Activated naive CD4-positive, alpha-beta T cell treated with Interleukin-2 at 50 U/mL for 16 hours (primary cell): ENCODE measurements around the gene RHBDD1.
A peak's percentile ranks its signal among the peaks of the same experiment; 100 is the strongest.

Source experiments
- DNase-seq: peaks from one replicate; pipeline ENCODE4 v3.0.0-alpha.2; 2020

The RHBDD1 gene

DNA sequence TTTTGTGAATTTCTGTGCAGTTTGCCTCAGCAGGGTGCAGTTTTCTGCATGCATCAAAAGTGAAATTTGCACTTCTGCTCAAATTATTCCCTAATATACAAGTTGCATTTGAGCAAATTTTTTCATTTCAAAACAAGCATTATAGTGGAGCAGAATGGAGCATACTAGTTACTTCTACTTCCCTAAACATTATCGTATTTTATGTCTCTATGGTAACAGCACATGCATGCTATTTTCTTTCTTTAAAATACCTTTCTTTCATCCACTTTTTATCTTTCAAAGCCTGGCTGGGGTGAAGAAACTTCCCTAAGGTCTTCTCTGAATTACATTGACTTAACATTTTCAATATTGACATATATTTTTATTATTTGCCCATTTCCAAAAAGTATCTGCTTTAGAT is 11.2 kb downstream of the RHBDD1 start:
- DNase-seq, result no peak

DNA sequence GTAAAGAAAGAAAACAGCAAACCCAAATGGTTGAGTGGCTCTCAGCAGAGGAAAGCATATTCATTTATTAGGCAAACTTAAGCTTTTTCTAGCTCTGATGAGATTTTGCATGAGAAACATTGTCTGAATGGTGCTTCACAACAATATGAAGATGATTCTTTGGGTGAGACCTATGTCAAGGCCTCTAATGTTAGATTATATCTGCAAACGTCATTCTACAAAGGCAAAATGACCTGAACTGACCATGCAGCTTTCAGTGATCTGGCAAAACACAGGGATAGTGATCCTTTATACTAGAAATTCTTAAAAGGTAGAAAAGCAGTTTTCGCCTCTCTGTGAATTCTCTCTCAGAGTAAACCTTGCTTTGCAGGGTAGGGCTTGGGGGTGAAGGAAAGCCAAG is 11.7 kb downstream of the RHBDD1 start:
- no peak for DNase-seq

GRCh38 chr2:226849349-226849748 is 13.5 kb downstream of the RHBDD1 start:
- no peak for DNase-seq

DNA sequence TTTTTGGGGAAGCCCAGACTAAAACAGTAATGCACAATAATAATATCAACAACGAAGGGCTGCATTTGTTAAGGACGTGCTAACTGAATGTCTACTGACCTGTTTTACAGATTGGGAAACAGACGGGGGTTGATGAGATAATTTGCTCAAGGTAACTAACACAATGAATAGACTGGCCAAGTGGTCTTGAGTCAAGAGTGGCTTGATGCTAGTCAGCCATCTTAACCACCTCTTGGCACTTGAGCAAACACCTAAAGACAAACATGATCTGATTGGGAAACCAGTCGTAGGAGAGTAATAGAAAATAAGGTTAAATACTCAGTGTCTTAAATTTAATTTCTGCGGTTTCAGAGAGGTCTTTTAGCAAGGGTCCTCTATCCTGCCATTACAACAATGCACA is 14.2 kb downstream of the RHBDD1 start:
- DNase-seq, result no peak

DNA sequence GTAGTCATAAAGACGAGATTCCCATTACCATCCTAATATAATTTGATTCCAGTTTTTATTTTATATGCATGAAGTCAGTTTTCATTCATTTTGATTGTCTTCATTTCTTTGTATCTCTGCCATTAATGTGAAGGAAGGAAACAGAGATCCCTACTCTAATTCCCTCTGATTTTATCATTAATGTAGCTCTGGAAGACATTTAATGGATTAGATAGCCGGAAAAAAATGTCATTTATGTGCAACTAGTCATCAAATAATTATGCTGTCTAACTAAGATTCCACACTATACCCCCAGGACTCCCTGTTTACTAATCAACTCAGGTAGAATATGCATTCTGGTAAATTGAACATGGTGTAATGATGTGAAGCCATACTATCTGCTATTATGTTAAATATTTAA is 19.9 kb downstream of the RHBDD1 start:
- DNase-seq, result no peak

- no peak for DNase-seq
These were observed 24.2 kb downstream of the RHBDD1 start for GRCh38 chr2:226860087-226860486.

- DNase-seq, result no peak
These were observed 26.8 kb downstream of the RHBDD1 start for GRCh38 chr2:226862623-226863022.

DNA sequence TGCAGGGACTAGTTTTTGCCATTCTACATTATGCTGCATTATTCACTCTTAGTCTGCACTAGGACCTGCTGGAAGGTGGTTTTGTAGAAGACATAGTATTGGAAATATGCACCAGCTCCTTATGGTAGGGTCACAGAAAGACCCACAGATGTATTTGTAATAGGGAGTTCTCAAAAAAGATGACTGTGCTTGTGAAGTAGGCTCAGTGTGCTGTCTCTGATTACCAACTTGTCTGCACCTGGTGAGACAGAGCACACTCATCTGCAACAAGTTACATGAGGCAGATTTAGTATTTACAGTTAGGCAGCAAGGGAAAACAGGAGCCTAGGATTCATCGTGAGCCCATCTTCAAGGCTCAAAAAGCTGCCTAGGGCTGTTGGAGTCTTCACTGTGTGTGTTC is 29.4 kb downstream of the RHBDD1 start:
- no peak for DNase-seq

GRCh38 chr2:226865710-226866109 is 29.9 kb downstream of the RHBDD1 start:
- no peak for DNase-seq

- DNase-seq, result no peak
These were observed 32.7 kb downstream of the RHBDD1 start for GRCh38 chr2:226868331-226869162.

DNA sequence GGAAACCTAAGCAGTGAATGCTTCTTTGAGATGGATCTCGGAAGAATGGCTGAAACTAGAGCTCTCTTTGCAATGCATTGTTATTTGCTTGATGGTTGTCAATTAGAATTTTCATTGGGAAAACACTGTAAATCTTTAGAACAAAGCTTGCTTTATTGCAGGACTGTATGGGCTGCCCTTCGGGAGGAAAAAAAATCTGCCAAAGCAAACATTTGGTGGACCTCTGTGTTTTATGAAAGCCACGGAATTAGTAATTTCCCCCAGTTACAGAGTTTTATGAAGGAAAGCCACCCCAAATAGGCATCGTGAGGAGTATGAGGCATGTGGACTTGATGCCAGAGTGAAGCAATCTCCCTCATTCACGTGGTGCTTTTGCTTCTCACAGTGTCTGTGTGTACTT is 33.5 kb downstream of the RHBDD1 start:
- DNase-seq, result no peak

- no peak for DNase-seq
These were observed 37.3 kb downstream of the RHBDD1 start for GRCh38 chr2:226873051-226873620.

- peak; percentile 28 for DNase-seq
These were observed 38.0 kb downstream of the RHBDD1 start for GRCh38 chr2:226873826-226874225.

DNA sequence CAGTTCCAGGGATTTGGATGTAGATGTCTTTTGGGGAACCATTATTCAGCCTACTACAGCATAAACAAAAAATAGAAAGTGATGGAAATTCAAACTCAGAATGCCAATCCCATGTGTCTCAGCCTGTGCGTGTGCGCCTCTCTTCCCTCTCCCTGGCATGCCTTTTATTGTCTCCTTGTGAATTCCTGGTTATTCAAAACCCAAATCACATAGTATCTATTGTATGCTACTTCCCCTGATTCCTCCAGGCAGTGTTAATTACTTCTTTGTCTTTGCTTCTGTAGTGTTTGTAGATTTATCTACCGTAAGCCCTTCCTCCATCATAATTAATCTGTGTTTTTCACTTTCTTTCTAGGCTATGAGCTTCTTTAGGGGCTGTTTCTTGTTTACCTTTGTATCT is 38.9 kb downstream of the RHBDD1 start:
- DNase-seq, result no peak

- no peak for DNase-seq
These were observed 39.8 kb downstream of the RHBDD1 start for GRCh38 chr2:226875438-226876225.

DNA sequence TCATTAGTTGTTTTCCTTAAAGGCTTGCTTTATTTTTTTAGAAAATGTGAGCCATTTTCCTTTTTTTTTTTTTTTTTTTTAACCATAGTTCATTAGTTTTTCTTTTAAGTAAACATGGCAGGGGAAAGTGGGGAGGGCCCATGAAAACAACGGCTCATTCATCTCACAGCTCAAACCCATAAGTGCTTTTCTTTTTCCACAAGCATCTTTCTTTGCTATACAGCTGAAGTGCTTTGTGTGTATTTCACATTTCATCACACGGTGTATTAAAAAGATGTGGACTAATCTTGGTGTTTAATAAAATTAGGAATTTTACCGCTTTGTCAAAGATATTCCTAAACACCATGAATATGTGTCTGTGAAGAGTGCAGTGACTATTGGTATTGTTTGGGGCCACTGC is 41.6 kb downstream of the RHBDD1 start:
- DNase-seq, result no peak

GRCh38 chr2:226881287-226881686 is 45.4 kb downstream of the RHBDD1 start:
- no peak for DNase-seq

DNA sequence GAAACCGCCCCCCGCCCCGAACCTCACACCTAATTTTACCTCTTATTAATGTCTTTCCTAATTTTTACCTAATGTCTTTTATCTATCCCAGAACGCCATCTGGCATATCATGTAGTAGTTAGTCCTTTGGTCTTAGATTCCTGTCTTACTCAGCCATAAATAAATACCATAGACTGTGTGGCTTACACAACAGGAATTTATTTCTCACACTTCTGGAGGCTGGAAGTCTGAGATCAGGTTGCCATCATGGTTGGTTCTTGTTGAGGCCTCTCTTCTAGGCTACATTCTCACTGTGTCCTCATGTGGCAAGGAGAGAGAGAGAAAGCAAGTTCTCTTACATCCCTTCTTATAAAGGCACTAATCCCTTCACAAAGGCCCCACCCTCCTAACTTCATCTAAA is 46.8 kb downstream of the RHBDD1 start:
- DNase-seq, result no peak

GRCh38 chr2:226883296-226883795 is 47.5 kb downstream of the RHBDD1 start:
- DNase-seq, result no peak

DNA sequence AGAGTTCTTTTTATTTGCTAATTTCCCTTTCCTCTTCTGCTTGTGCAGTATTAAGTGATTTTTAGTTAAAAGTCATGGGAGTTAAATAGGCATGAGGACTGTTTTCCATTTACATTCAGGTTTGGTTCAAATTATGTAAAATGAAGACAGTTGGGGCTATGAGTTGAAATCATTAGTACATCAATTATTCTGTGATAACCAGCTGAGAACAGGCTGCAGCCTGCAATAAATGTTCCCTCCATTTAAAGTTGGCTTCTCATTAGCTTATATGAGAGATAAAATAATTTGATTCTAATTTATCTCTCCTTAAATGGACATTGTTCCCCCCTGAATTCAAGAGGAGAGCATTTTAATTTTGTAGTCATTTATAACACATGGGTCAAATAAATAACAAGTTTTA is 48.3 kb downstream of the RHBDD1 start:
- no peak for DNase-seq

DNA sequence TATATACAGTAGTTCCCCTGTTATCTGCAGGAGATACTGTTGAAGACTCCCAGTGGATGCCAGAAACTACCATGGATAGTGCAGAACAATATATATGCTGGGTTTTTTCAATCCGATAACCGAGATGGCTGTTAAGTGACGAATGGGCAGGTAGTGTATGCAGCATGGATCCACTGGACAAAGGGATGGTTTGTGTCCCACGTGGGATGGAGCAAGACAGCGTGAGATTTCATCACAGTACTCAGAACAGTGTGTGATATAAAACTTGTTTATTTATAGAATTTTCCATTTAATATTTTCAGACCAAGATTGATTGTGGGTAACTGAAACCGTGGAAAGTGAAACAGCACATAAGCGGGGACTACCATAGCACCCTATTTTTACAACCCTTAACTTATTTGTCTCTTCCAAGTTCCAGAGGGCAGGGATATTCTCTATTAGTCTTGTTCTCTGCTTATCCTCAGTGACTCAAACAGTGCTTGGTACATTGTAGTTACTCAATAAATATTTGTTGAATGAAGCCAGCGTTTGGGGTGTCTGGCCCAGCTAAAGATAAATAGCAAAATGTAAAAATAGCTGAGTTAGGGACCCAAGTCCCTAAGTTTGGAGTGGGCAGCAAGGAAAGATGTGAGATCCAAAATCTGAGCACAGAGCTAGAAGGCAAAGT is 50.0 kb downstream of the RHBDD1 start:
- no peak for DNase-seq

DNA sequence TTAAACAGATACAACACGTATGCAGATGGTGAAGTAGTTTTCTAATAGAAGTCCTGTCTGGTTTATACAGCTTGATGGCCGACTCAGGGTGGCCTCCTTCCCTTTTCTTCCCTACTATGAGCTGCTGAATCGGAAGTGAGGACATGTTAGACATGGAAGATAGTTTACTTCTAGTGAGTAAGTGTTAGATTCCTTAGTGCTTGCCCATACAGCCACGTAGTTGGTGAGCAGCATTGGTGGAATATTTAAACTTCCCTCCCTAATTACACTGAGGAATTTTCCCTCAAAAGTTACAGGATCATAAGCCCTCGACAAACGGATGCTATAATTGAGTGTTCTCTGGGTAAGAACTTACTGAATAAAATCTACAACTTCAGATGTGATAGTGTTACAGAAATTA is 52.1 kb downstream of the RHBDD1 start:
- DNase-seq, result no peak

- DNase-seq, result no peak
These were observed 52.6 kb downstream of the RHBDD1 start for GRCh38 chr2:226888378-226888965.
